Measurements from ENCODE around the gene ADAP1.
"Not testable (repeated sequence)": the region's sequence is repeated elsewhere in the genome, so short reads cannot be mapped to it uniquely, and the experiment has no call there.

Gene ADAP1

DNA sequence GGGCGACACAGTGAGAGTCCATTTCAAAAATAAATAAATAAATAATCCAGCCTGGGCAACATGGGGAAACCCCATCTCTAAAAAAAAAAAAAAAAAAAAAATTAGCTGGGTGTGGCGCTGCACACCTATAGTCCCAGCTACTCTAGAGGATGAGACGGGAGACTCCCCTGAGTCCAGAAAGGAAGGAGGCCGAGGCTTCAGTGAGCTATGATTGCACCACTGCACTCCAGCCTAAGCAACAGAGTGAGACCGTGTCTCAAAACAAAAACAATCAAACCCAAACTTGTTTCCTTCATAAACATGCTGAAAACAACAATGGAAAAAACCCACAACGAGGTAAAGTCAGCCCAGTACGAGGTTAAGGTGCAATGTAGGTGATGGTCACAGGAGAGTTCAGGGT lies 19.7 kb upstream of the ADAP1 start:
- DNase-seq = no peak

DNA sequence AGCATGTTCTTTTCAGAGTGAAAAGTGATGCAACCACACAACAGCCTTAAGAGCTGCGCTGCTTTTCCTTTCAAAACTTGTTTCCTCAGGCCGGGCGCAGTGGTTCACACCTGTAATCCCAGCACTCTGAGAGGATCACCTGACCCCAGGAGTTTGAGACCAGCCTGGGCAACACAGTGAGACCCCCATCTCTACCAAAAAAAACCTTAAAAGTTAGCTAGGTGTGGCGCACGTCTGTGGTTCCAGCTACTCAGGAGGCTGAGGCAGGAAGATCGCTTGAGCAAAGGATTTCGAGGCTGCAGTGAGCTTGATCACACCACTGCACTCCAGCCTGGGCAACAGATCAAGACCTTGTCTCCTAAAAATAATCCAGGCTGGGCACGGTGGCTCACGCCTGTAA lies 18.8 kb upstream of the ADAP1 start:
- no peak for DNase-seq

DNA sequence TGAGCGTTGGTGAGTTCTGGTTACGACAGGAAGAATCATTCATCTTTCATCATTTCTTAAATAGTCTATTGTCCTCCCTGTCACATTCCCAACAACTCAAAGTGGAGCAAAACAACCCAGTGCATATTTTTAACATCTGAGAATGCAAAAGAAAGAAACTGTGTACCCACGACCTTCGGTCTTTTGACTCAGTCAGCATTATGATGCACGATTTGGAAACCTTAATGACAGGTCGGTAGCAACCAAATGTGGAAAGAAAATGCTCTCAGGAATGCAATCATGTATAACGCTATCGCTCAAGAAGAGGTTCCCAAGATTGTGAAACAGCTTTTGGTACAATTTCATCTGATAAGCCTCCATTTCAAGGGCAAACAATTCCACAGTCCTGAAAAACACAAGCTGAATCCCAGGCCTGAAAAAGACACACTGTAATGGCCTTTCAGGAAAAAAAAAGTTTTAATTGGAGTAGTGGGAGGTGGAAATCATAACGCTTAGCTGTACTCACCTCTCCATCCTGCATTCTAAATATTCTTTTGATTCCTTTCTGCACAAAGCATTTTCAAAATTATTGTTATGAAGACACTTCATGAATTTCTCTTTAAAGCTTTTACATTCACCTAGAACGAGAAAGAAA lies 18.3 kb upstream of the ADAP1 start:
- no peak for DNase-seq

DNA sequence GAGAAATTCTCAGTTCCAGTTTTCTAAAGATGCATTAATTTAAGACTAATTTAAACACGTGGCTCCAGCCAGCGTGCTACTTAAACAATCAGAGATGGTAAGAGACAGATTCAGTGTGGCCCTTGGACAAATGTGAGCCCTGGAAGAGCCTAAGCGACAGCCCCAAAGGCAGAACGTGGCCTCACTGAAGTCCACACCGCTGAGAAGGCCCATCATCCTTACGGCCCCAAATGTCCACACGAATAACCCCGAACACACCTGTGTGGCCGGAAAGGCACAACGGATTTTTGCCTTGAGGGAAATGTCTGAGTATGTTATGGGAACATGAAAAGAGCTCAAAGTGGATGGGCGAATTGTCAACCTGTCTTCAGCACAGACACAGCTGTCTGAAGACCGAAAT lies 17.6 kb upstream of the ADAP1 start:
- no peak for DNase-seq

DNA sequence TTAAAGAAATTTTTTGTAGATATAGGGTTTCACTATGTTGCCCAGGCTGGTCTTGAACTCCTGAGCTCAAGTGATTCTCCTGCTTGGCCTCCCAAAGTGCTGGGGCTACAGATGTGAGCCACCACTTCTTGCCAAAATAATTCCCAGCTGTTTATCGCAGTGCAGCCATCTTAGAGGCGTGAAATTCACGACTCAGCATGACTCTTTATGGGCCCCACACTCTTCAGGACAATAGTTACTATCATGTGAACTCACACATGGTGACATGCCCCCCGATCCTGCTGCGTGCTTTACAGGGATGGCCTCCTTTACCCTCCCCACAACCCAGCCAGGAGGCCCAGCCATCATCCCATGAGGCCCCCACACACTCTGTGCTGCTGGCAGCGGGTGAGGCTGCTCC lies 16.3 kb upstream of the ADAP1 start:
- DNase-seq = no peak

DNA sequence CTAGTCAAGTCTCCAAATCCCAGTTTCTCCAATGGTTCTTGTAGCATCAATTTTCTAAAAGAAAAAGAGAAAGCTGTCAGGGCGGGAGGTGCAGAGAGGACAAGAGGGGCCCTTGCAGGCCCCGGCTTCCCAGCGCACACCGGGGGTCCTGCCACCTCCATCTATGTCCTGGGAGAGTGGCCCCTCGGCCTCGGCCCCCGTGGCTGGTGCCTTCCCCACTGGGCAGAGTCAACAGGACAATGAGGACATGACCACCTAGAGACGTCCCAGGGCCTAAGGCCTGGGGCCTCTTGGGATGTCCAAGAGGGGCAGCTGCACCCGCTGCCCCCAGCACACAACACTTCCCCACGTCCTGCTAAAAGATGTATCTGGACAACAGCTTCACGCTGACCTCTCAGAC lies 14.9 kb upstream of the ADAP1 start:
- no peak for DNase-seq

DNA sequence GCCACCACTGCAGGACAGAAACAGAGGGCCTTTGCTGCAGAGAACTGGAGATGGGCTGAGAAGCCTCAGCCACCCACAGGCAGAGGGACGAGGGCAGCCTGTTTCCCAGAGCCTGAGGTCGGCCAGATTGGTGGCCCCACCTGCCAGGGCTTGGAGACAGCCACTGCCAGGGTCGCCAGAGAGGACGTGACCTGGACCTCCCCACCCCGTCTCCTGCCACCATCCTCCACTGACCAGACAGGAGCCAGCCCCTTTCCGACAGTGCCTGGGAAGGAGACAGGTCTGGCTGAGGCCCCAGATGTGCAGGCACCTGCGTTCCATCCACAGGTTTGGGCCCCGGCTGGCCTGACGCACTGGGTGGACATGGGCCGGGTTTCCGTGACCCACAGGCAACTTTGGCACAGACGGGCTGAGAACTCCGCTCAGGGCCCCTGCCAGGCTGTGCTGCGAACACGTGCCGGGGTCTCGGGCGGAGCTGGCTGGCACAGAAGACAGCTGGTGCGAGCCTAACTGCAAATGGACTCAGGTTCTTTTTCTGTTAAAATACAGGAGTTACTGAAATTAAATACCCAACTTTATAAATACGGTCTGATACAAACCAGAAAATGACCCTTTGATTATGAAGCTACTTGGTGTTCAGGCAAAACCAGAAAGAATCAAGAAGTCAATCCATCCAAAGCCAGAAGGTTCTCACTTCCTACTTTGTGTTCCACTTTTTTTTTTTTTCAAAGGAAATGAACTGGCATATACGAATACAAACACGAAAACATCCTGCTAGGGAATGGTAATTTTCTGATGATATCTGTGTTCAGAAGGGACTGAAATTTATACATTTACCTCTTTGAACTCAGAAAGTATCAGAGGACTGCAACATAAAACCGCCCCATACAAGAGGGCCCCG lies 14.0 kb upstream of the ADAP1 start:
- DNase-seq = no peak

DNA sequence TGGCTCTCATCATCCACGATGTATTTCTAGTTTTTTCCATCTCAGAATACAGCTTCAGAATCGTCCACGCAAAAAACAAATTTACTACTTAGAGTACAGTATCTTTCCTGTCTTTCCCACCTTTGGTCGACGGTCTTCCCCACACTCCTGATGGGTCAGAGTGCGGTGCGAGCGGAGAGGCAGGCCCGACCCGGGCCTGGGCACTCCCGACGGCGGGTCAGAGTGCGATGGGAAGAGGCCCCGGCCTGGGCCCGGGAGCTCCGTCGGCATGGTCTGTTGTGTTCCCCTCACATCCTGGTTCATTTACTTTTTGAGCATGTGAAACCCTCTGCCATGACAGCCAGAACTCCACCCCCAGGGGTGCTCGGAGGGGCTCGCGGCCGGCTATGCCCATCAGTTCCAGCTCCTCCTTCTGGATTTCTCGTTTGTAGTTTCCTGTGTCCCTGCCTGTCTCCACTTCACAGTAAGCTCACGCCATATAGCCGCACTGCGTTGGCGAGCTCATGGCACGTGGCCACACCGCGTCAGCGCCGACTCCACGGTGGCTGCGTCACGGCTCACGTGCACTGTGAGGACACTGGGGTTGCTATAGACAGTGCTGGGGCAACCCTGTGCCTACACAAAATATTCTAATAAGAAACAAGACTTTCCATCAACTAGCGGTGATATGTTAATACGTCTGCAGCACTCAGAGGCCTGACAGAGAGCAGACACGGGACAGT lies 13.0 kb upstream of the ADAP1 start:
- DNase-seq = no peak

DNA sequence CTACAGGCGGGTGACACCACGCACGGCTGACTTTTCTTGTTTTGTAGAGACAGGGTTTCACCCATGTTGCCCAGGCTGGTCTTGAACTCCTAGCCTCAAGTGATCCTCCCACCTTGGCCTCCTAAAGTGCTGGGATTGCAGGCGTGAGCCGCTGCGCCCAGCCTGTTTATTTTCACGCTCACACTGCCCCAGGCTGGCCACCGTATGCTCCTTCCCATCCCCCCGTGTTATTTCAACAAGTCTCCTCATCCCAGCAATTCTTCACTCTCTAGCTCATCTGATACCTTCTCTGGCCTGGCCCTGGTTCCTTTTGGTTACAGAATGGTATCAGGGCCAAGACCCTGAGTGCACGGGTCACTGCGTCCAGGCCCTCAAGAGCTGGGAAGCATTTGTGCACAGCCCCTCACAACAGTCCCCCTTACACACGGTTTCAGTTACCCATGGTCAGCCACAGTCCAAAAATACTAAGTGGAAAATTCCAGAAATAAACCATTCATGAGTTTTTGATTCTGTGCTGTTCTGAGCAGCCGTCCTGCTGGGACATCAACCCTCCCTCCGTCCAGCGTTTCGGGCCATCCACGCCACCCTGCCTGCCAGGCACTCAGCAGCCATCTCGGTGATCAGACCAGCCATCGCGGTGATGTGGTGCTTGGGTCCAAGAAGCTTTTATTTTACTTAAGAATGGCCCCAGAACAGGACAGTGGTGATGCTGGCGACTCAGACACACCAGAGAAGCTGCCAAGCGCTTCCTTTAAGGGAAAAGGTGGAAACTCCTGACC lies 12.0 kb upstream of the ADAP1 start:
- DNase-seq = no peak

DNA sequence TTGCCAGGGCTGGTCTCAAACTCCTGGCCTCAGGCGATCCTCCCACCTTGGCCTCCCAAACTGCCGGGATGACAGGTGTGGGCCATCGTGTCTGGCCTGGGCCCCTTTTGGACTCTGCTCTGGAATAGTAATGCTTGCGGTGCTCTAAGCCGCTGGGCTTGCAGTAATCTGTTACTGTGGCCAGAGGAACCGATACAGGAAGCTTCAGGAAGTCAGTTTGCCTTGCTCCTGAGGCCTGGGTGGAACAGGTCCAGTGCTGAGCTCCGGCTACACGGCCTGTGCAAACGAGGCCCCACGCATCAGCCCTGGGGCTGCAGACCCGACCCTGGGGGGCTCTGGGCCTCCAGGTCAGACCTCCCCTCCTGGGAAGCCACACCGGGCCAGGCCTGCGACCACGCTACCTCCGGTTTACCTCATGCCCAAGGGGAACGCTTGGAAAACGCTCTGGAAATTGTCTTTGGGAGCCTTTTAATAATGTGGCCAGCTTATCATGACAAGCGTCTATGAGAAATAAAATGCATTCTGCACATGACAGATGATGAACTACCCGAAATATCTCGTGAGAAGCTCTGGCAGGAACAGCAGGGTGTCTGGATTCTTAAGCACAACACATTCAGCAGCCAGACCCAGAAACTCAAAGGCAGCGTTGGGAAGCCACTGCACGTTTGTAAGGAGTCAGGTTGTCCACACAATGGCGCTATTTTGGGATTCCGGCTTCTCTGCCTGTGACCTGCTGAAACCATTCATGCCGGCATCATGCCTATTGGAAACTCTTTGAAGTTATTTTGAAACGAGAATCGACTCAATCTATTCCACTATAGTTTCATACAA lies 10.1 kb upstream of the ADAP1 start:
- DNase-seq = no peak

DNA sequence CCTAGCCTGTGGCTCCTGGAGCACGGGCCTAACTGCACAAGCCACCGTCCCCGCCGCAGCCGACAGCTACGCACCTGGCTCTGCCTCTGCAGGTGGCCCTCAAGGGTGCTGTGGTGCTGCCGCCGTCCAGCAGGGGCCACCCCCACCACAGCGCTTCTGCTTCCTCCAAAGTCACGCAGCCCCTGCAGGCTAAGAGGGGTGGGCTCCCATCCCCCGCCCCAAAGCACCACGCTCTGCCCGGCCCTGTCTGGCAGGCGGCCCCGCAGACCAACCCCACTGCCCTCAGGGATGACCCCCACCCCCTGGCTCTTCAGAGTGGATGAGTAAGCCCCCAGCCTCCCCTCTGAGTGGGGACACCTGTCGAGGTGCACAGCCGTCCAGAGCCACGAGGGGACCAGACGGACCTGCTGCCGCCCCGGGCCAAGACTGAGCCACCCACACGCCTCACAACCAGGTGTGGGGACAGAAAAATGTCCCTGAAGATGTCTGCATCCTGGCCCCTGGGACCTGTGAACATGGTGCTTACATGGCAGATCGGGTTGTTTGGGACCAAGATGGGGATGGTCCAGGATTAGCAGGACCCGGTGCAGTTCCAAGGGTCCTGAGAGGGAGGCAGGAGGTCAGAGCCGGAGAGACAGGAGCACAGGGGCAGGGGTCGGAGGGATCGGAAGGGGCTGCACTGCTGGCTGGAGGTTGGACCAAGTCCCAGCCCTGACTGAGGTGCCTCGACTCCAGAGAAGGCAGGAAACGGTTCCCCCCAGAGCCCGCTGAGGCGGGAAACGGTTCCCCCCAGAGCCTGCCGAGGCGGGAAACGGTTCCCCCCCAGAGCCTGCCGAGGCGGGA lies 9.0 kb upstream of the ADAP1 start:
- no peak for DNase-seq

DNA sequence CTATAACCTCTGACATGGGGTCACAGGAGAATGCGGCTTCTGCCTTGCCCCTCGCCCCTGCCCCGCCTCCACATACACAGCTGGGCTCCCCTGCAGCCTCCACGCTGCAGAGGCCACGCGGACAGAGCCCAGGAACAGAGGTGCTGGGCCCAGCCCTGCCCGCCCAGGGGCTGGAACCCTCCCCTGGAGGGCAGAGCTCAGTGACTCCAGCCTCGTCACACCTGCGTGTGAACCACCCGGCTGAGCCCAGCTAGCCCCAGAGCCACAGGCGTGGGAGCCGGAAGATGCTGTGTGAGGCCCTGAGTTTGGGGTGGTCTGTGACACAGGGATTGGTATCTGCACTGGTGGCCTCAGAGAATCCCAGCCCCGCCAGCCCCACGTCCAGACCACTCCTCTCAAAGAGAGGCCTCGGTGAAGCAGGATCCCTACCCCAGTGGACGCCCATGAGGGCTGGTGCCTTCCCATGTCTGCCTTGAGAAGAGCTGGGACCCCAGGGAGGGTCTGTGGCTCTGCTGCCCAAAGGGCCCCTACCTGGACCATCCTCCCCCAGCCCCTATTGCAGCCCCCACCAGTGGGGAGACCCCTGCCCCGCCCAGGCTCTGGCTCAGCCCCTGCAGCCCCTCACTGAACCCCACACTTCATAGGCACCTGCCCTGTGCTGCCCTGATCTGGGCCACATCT lies 8.1 kb upstream of the ADAP1 start:
- DNase-seq = no peak

DNA sequence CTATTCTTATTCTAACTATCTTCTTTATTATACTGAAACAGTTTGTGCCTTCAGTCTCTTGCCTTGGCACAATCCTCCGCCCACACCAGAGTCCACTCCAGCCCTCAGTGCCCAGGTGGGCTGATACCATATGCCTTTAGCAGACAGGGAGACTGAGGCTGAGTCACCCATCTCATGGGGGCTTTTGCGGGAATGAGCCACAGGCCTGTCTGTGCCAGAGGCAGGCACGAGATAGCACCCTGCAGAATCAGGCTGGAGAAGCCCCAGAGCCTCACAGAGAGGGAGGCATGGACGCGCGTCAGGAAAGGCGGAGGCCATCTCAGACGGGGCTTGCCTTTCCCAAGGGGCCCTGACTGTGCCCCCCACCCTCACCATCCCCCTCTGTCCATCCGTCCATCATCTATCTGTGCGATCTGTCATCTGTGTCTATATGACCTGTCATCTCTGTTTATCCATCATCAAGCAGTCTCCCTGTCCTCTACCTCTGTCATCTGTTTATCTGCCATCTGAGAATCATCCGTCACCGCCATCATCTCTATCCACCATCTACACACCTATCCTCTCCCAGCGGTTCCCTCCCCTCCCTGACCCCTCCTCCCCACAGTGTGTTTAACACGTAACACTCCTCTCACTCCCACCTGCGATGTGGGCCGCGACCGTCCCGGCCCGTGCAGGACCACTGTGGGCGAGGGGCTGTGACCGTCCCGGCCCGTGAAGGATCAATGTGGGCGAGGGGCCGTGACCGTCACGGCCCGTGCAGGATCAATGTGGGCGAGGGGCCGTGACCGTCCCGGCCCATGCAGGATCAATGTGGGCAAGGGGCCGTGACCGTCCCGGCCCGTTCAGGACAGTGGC lies 7.3 kb upstream of the ADAP1 start:
- no peak for DNase-seq

DNA sequence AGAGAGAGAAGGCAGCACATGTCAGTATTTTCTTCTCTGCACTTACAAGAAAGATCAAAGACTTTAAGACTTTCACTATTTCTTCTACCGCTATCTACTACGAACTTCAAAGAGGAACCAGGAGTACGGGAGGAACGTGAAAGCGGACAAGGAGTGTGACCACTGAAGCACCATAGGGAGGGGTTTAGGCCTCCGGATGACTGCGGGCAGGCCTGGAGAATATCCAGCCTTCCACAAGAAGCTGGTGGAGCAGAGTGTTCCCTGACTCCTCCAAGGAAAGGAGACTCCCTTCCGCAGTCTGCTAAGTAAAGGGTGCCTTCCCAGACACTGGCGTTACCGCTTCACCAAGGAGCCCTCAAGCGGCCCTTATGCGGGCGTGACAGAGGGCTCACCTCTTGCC lies 6.5 kb upstream of the ADAP1 start:
- not testable (repeated sequence) for DNase-seq

DNA sequence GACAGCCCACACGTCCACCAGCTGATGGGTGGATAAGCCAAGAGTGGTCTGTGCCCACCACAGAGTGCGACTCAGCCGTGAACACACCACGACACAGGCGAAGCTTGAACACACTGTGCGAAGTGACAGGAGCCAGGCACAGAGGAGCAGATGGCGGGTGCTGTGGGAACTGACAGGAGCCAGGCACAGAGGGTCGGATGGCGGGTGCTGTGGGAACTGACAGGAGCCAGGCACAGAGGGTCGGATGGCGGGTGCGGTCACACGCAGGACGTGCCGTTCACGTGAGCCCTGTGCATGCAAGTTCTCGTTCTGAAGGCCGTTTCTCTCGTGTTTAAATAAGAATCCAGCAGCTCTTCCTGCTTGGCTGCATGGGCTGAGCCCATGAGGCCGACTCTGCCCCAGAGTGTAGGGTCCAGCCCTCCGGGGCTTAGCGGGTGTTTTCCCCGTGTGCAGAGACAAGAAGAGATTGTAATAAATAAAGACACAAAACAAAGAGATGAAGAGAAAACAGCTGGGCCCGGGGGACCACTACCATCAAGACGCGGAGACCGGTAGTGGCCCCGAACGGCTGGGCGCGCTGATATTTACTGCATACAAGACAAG lies 5.9 kb upstream of the ADAP1 start:
- no peak for DNase-seq

DNA sequence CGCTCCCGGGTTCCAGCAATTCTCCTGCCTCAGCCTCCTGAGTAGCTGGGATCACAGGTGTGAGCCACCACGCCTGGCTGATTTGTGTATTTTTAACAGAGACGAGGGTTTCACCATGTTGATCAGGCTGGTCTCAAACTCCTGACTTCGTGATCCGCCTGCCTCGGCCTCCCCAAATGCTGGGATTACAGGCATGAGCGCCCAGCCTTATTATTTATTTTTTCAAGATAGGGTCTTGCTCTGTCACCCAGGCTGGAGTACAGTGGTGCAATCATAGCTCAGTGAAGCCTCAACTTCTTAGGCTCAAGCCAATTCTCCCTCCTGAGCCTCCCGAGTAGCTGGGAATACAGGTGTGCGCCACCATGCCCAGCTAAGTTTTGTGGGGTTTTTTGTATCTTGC lies 5.3 kb upstream of the ADAP1 start:
- not testable (repeated sequence) for DNase-seq

DNA sequence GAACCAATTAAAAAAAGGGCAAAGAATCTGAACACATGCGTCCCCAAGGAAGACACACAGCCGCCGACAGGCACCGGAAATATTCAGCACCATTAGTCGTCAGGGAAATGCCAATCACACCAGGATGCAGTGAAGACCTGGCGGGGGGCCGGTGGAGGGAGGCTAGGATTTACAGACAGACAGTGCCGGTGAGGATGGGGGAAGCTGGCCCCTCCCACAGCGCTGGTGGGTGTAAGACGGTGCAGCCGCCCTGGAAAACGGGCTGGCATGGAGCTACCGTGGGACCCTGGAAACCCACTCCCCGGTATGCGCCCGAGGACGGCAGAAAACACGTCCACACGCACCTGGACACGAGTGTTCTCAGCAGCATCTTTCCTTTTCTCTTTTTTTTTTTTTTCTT lies 4.8 kb upstream of the ADAP1 start:
- DNase-seq = no peak

DNA sequence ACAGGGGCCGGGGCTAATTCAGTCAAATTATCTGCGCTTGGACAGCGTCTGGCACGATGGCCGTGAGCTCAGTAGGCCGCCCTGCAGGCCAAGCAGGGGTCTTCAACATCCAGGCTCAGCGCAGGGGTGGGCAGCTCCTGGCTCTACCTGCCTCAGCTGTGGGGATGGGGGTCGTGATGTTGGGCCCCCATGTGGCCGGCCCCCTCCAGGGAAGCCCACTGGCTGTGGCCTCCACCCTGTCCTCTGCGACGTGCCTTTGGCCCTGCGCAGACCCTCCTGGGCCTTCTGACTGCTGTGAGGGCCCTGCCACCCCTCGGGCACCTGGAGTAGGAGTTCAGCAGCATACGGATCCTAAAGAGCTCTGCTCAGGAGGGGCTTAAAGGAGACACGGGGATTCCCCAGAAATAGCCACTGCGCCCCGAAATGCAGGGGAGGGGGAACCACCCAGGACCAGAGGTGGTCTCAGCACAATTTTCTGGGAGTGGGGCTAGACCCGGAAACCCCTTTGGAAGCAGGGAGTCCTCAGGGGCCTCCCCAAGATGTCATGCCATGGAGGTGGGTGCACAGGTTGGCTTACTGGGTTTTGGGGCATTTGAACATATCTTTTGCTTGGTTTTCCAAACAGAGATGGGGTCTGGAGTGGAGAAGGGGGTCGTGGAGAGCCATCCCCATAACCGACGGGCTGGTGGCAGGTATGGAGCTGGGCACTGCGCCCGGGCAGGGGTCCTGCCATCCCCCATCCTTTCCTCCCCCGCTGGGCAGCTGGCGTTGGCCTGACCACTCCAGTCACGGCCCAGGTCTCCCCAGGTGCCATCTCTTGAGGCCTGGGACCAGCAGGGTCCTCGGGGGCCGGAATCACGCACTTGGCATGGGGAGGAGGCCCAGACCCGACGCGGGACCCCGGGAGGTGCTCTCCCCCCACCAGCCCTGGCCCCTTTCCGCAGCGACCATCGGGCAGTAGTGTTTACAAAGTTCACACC lies 4.0 kb upstream of the ADAP1 start:
- no peak for DNase-seq

Measured in SW 1271 (cell line).